Ishikawa (cell line): ENCODE data around the gene CHAF1A.

Source experiments
- CREB1 ChIP-seq: IDR thresholded peaks from 2 replicates; pipeline ENCODE4 v1.6.1; 2012; ENCODE audit warnings: low read depth
- FOXM1 ChIP-seq: IDR thresholded peaks from 2 replicates; pipeline ENCODE4 v1.6.1; 2012; ENCODE audit warnings: low read depth, borderline replicate concordance
- RAD21 ChIP-seq: IDR thresholded peaks from 2 replicates; pipeline ENCODE4 v1.6.1; 2012; ENCODE audit warnings: low read depth
- YY1 ChIP-seq: IDR thresholded peaks from 2 replicates; pipeline ENCODE4 v1.6.1; 2012; ENCODE audit warnings: low read depth
- ZBTB7A ChIP-seq: IDR thresholded peaks from 2 replicates; pipeline ENCODE4 v1.6.1; 2012; ENCODE audit warnings: low read depth
- TF ChIP-seq, protein P1 (sequence below): IDR thresholded peaks from 2 replicates; pipeline ENCODE4 v1.6.1; 2012; ENCODE audit warnings: low read depth, mild to moderate bottlenecking
- TF ChIP-seq, protein P2 (sequence below): IDR thresholded peaks from 2 replicates; pipeline ENCODE4 v1.6.1; 2012
- TF ChIP-seq, protein P3 (sequence below): IDR thresholded peaks from 2 replicates; pipeline ENCODE4 v1.6.1; 2012

DNA sequence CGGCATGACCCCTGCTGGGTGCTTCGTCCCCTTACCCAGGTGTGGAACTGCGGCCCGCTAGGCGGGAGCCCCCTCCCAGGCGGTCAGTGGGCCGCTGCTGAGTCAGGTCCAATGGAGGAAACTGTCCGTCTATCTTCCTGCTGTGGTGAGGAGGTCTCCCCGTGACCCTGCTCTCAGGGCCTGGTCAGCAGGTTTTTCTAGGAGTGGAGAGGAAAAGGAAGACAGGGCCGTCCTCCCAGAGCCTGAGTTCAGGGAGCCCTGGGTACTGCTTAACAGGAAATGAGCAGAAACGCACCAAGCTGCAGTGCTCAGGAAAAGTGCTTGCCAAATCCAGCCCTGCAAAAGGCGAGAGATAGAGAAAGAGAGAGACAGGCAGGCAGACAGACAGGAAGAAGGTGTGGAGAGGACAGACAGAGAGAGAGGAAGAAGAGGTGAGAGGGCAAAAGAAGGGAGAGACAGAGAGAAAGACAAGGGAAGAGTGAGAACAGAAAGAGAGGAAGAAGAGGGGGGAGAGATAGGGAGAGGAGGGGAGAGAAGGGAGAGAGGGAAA, 12.3 kb upstream of the CHAF1A start:
- TF ChIP-seq, protein P1, sequence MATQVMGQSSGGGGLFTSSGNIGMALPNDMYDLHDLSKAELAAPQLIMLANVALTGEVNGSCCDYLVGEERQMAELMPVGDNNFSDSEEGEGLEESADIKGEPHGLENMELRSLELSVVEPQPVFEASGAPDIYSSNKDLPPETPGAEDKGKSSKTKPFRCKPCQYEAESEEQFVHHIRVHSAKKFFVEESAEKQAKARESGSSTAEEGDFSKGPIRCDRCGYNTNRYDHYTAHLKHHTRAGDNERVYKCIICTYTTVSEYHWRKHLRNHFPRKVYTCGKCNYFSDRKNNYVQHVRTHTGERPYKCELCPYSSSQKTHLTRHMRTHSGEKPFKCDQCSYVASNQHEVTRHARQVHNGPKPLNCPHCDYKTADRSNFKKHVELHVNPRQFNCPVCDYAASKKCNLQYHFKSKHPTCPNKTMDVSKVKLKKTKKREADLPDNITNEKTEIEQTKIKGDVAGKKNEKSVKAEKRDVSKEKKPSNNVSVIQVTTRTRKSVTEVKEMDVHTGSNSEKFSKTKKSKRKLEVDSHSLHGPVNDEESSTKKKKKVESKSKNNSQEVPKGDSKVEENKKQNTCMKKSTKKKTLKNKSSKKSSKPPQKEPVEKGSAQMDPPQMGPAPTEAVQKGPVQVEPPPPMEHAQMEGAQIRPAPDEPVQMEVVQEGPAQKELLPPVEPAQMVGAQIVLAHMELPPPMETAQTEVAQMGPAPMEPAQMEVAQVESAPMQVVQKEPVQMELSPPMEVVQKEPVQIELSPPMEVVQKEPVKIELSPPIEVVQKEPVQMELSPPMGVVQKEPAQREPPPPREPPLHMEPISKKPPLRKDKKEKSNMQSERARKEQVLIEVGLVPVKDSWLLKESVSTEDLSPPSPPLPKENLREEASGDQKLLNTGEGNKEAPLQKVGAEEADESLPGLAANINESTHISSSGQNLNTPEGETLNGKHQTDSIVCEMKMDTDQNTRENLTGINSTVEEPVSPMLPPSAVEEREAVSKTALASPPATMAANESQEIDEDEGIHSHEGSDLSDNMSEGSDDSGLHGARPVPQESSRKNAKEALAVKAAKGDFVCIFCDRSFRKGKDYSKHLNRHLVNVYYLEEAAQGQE, result no peak
- TF ChIP-seq, protein P2, sequence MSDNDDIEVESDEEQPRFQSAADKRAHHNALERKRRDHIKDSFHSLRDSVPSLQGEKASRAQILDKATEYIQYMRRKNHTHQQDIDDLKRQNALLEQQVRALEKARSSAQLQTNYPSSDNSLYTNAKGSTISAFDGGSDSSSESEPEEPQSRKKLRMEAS, result no peak
- TF ChIP-seq CREB1 (no peak), ZBTB7A (no peak), YY1 (no peak), RAD21 (no peak), FOXM1 (no peak)
- TF ChIP-seq, protein P3, sequence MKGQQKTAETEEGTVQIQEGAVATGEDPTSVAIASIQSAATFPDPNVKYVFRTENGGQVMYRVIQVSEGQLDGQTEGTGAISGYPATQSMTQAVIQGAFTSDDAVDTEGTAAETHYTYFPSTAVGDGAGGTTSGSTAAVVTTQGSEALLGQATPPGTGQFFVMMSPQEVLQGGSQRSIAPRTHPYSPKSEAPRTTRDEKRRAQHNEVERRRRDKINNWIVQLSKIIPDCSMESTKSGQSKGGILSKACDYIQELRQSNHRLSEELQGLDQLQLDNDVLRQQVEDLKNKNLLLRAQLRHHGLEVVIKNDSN, result no peak
